HG03025 (cell line): ENCODE data around the gene DNAH2.

Experiments used
- ATAC-seq: cut with Tn5 transposase; IDR thresholded peaks from one replicate; pipeline ENCODE4 v1.9.1; 2021; ENCODE audit warnings: mild to moderate bottlenecking, moderate library complexity; ENCODE audit not compliant: unreplicated experiment, low FRiP score

DNAH2 gene

GRCh38 chr17:7837408-7838088 is 120.0 kb downstream of the DNAH2 start:
- no peak for ATAC-seq

GRCh38 chr17:7838090-7839075 is 120.8 kb downstream of the DNAH2 start:
- no peak for ATAC-seq

GRCh38 chr17:7839190-7839875 is 121.8 kb downstream of the DNAH2 start:
- no peak for ATAC-seq

GRCh38 chr17:7839876-7840261 is 122.3 kb downstream of the DNAH2 start:
- ATAC-seq = no peak

- no peak for ATAC-seq
These were observed 122.9 kb downstream of the DNAH2 start for GRCh38 chr17:7840441-7840840.

- no peak for ATAC-seq
These were observed 123.3 kb downstream of the DNAH2 start for GRCh38 chr17:7840875-7841274.

GRCh38 chr17:7841396-7841914 is 123.9 kb downstream of the DNAH2 start:
- no peak for ATAC-seq

GRCh38 chr17:7841915-7842379 is 124.4 kb downstream of the DNAH2 start:
- ATAC-seq = no peak

- no peak for ATAC-seq
These were observed 125.1 kb downstream of the DNAH2 start for GRCh38 chr17:7842380-7843256.

GRCh38 chr17:7843257-7843535 is 125.7 kb downstream of the DNAH2 start:
- ATAC-seq = no peak

GRCh38 chr17:7843536-7844291 is 126.2 kb downstream of the DNAH2 start:
- ATAC-seq = no peak

- peak; percentile 38 for ATAC-seq
These were observed 127.0 kb downstream of the DNAH2 start for GRCh38 chr17:7844292-7845154.

- ATAC-seq = no peak
These were observed 128.0 kb downstream of the DNAH2 start for GRCh38 chr17:7845359-7846062.

- no peak for ATAC-seq
These were observed 128.7 kb downstream of the DNAH2 start for GRCh38 chr17:7846063-7846735.

GRCh38 chr17:7846765-7847661 is 129.5 kb downstream of the DNAH2 start:
- no peak for ATAC-seq

GRCh38 chr17:7848131-7848579 is 130.6 kb downstream of the DNAH2 start:
- no peak for ATAC-seq
